LNCaP clone FGC (cell line): ENCODE results near the gene TM4SF4.

ENCODE experiments used
- DNase-seq: peaks from one replicate; pipeline ENCODE4 v3.0.0-alpha.2; 2011; ENCODE audit warnings: low read depth
- H3K4me3 ChIP-seq: 2 replicates; pipeline ENCODE4 v1.5.1; 2011; ENCODE audit warnings: mild to moderate bottlenecking, low read depth, low read length, control low read depth
- TF ChIP-seq, protein P1 (sequence below): IDR thresholded peaks from 2 replicates; pipeline ENCODE4 v1.5.1; 2012; ENCODE audit warnings: mild to moderate bottlenecking; ENCODE audit not compliant: control insufficient read depth, insufficient read depth; ENCODE audit errors: extremely low read depth

The TM4SF4 gene, protein sequence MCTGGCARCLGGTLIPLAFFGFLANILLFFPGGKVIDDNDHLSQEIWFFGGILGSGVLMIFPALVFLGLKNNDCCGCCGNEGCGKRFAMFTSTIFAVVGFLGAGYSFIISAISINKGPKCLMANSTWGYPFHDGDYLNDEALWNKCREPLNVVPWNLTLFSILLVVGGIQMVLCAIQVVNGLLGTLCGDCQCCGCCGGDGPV

DNA sequence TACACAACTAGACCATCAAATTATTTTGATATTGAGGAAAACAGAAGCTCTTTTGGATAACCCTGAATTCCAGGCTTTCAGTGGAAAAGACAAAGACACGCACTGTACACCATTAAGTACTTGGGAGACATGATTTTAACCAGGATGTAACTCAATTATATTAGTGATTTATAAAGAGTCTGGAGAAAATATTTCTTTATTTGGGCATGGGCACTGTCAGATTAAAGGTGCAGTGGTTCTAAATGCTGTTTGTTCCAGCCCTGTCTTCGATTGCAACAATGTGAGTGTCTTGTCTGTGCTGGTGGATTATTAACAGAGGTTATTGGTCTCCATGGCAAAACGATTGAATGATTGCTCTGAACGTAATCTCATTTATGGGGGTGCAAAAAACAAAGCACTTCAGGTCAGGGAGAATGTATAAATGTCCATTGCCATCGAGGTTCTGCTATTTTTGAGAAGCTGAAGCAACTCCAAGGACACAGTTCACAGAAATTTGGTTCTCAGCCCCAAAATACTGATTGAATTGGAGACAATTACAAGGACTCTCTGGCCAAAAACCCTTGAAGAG, at the start of gene TM4SF4:
Gene TM4SF4 (plus strand): TSS at position 448 of the 568 bp plus-strand sequence. CDS start 181 bp downstream, outside the sequence.
- DNase-seq, result no peak
- H3K4me3 ChIP-seq, result no peak within 1 kb of the TSS
- TF ChIP-seq, protein P1, sequence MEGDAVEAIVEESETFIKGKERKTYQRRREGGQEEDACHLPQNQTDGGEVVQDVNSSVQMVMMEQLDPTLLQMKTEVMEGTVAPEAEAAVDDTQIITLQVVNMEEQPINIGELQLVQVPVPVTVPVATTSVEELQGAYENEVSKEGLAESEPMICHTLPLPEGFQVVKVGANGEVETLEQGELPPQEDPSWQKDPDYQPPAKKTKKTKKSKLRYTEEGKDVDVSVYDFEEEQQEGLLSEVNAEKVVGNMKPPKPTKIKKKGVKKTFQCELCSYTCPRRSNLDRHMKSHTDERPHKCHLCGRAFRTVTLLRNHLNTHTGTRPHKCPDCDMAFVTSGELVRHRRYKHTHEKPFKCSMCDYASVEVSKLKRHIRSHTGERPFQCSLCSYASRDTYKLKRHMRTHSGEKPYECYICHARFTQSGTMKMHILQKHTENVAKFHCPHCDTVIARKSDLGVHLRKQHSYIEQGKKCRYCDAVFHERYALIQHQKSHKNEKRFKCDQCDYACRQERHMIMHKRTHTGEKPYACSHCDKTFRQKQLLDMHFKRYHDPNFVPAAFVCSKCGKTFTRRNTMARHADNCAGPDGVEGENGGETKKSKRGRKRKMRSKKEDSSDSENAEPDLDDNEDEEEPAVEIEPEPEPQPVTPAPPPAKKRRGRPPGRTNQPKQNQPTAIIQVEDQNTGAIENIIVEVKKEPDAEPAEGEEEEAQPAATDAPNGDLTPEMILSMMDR, result no peak

DNA sequence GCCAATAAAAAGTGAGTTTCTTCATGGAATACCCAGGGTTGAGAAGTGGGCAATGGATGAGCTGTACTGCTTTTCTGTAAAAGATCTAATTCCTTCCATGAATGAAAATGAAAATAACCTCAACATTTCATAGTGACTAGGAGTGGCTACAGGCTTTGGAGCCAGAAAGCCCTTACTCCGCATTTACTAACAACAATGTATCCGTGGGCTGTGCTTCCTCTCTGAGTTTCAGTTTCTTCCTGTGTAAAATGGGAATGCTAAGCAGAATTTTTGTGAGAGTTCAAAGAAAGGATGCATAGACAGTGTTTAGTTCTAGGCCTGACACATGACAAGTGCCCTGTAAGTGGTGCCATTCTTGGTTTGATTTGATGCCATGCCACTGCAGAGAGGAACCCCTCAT, 49.6 kb upstream of the TM4SF4 start:
- DNase-seq, result no peak
- TF ChIP-seq, protein P1, result no peak

DNA sequence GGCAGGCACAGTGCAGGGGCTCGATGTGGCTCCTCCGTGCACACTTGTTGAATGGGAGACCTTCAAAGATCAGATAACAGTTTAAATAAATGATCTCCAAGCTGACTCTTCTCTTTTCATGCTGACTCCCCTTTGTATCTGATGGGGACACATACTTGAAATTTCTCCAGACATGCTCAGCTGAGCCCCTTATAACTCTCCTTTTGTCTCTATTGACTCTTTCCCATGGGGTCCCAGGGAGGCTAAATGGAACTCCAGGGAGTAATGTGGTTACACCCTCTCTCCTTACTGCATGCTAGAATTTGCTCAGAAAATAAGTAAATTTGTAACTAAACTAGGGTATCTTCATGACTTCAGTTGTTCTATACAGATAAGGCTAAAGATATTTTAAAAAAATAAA, 48.2 kb upstream of the TM4SF4 start:
- TF ChIP-seq, protein P1, result no peak
- no peak for DNase-seq
- H3K4me3 ChIP-seq, result no peak overlapping the region

More for the DNA sequence above, 49.6 kb upstream of the TM4SF4 start:
- no peak overlapping the region for H3K4me3 ChIP-seq

DNA sequence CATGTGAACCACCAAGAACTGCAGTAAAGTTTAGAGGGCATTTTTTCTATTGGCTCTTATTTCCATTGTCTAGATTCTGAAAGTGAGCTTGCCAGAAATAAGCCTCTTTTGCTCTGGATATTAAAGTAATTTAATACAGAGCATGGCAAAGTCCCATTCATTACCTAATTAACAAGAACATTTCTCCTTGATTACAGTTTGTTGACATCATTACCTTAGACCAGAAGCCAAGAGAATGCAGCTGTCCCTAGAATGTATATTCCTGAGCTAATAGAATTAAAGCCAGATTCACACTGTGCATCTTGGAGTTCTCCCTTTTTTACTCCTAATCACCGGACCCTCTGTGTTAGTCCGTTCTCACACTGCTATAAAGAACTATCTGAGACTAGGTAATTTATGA, 46.4 kb upstream of the TM4SF4 start:
- TF ChIP-seq, protein P1, result no peak
- no peak overlapping the region for H3K4me3 ChIP-seq
- no peak for DNase-seq

DNA sequence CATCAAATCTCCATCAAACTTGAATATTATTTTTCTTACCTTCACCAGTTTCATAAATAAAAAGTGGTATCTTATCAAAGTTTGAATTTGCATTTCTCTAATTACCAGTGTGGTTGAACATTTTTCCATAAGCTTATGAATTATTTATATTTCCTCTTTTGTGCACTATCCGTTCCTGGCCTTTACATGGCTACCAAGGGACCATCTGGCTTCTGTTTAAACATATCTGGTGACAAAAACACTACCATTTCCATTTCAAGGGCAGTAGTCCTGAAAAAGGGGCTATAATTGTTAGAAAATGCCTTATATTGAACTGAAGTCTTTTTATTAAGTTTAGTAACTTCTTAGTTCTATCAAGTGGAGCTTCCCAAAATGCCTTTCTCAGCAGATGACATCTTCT, 44.3 kb upstream of the TM4SF4 start:
- TF ChIP-seq, protein P1, result no peak
- no peak overlapping the region for H3K4me3 ChIP-seq
- no peak for DNase-seq

DNA sequence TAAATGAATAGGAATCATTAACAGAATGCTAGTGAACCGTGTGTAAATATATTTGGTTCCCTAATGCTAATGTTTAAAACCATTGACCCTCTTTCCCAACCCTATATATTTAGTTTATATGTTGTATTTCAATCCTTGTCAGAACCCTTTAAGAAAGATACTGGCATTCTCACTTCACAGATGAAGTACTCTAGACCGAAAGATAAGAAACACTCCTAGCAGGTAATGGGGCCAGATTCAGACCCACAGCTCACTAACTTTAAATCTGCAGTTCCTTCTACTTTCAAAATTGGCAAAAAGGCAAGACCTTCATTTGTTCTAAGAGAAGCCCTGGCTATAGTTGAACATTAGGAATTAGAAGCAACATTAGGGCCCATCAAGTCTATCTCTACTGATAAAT, 42.3 kb upstream of the TM4SF4 start:
- TF ChIP-seq, protein P1, result no peak
- DNase-seq, result no peak
- no peak overlapping the region for H3K4me3 ChIP-seq
